ENCODE measurements around the gene CMTM2. TPM values are rescaled to one million over a fixed set of nuclear protein-coding genes. Genes with fewer than 3 reads are reported as not detected.
A peak's percentile ranks its signal among the peaks of the same experiment; 100 is the strongest.

Gene CMTM2
- total RNA-seq, 2 experiments from 2014 or later, result not detected

GRCh38 chr16:66575060-66575459 lies 4.2 kb upstream of the CMTM2 start:
- H3K27ac Mint-ChIP-seq, result no peak overlapping the region
- H3K27me3 ChIP-seq (ENCODE audit: control insufficient read depth in 1 of 2, insufficient read depth in 2 of 2, low read length in 2 of 2), result peaks cover 17 to 18% of the 10 kb centered on the region in 2 experiments
- H3K4me1 ChIP-seq (ENCODE audit: insufficient read depth, low read length), result peaks cover 15% of the 10 kb centered on the region
- no peak overlapping the region for H3K4me3 ChIP-seq (ENCODE audit: low read length)
- H3K36me3 Mint-ChIP-seq (ENCODE audit: low read depth), result no peaks in the 10 kb centered on the region
- no peaks in the 10 kb centered on the region for H3K9me3 ChIP-seq (ENCODE audit: control insufficient read depth in 1 of 2, insufficient read depth in 1 of 2, low read length in 2 of 2)
- TF ChIP-seq CTCF (IDR thresholded peaks at IDR 0.05), result no peak
- peaks cover 14% of the 10 kb centered on the region for H3K27me3 Mint-ChIP-seq
- H3K9me3 Mint-ChIP-seq, result no peaks in the 10 kb centered on the region
- no peak for ATAC-seq (ENCODE audit: poor library complexity)
- H3K4me1 Mint-ChIP-seq (ENCODE audit: low read depth), result peaks cover 16% of the 10 kb centered on the region
- no peaks in the 10 kb centered on the region for H3K36me3 ChIP-seq (ENCODE audit: insufficient read depth, low read length)
- ChIA-PET POLR2A (interaction anchor here (0.7 kb wide), 1 partner anchor 23 kb away, joined by 3 read pairs; no protein-coding TSS in a partner anchor), CTCF (interaction anchor here (1.4 to 3.0 kb wide), 4 partner anchors 13 to 59 kb away, joined by 3 to 13 read pairs (median 6); no protein-coding TSS in a partner anchor)
- intact Hi-C loops (cut with DNase I, micrococcal nuclease), result no loop called here
- H3K4me3 Mint-ChIP-seq, result no peak overlapping the region
- no peak for DNase-seq
- H3K27ac ChIP-seq (ENCODE audit: low read depth in 1 of 2, low read length in 2 of 2), result no peak overlapping the region

GRCh38 chr16:66576296-66576695 lies 3.0 kb upstream of the CMTM2 start:
- TF ChIP-seq CTCF (IDR thresholded peaks at IDR 0.05), result no peak
- H3K9me3 Mint-ChIP-seq, result no peaks in the 10 kb centered on the region
- H3K4me3 Mint-ChIP-seq, result no peak overlapping the region
- ChIA-PET CTCF (interaction anchor here (1.5 to 3.0 kb wide), 2 partner anchors 14 to 32 kb away, joined by 4 to 8 read pairs; no protein-coding TSS in a partner anchor), POLR2A (no interaction called here)
- H3K4me1 ChIP-seq (ENCODE audit: insufficient read depth, low read length), result peaks cover 15% of the 10 kb centered on the region
- no peak overlapping the region for H3K4me3 ChIP-seq (ENCODE audit: low read length)
- peaks cover 16% of the 10 kb centered on the region for H3K4me1 Mint-ChIP-seq (ENCODE audit: low read depth)
- H3K9me3 ChIP-seq (ENCODE audit: control insufficient read depth in 1 of 2, insufficient read depth in 1 of 2, low read length in 2 of 2), result no peaks in the 10 kb centered on the region
- ATAC-seq (ENCODE audit: poor library complexity), result no peak
- peaks cover 25% of the 10 kb centered on the region for H3K27me3 Mint-ChIP-seq
- no peak overlapping the region for H3K27ac ChIP-seq (ENCODE audit: low read depth in 1 of 2, low read length in 2 of 2)
- no peak for DNase-seq
- peaks cover 20 to 21% of the 10 kb centered on the region in 2 experiments for H3K27me3 ChIP-seq (ENCODE audit: control insufficient read depth in 1 of 2, insufficient read depth in 2 of 2, low read length in 2 of 2)
- H3K36me3 Mint-ChIP-seq (ENCODE audit: low read depth), result no peaks in the 10 kb centered on the region
- H3K36me3 ChIP-seq (ENCODE audit: insufficient read depth, low read length), result no peaks in the 10 kb centered on the region
- intact Hi-C loops (cut with DNase I, micrococcal nuclease), result no loop called here
- no peak overlapping the region for H3K27ac Mint-ChIP-seq

GRCh38 chr16:66580605-66581209 lies 1.4 kb downstream of the CMTM2 start:
- no peak for TF ChIP-seq CTCF (IDR thresholded peaks at IDR 0.05)
- peaks cover 16% of the 10 kb centered on the region for H3K4me1 Mint-ChIP-seq (ENCODE audit: low read depth)
- H3K4me3 Mint-ChIP-seq, result peak overlapping the region; percentile 11
- Histone ChIP-seq H3K27me3 (ENCODE audit: control insufficient read depth in 1 of 2, insufficient read depth in 2 of 2, low read length in 2 of 2) (peaks cover 20 to 21% of the 10 kb centered on the region in 2 experiments), H3K36me3 (ENCODE audit: insufficient read depth, low read length) (no peaks in the 10 kb centered on the region), H3K27ac (ENCODE audit: low read depth in 1 of 2, low read length in 2 of 2) (no peak overlapping the region), H3K9me3 (ENCODE audit: control insufficient read depth in 1 of 2, insufficient read depth in 1 of 2, low read length in 2 of 2) (no peaks in the 10 kb centered on the region), H3K4me3 (ENCODE audit: low read length) (no peak overlapping the region), H3K4me1 (ENCODE audit: insufficient read depth, low read length) (peaks cover 15% of the 10 kb centered on the region)
- ChIA-PET POLR2A (interaction anchor here (2.7 kb wide), 1 partner anchor 9 kb away, joined by 8 read pairs; no protein-coding TSS in a partner anchor), CTCF (interaction anchor here (1.3 to 2.3 kb wide), 3 partner anchors 9 to 28 kb away, joined by 3 to 8 read pairs (median 6); no protein-coding TSS in a partner anchor)
- H3K36me3 Mint-ChIP-seq (ENCODE audit: low read depth), result no peaks in the 10 kb centered on the region
- ATAC-seq (ENCODE audit: poor library complexity) (no peak), DNase-seq (no peak)
- H3K9me3 Mint-ChIP-seq, result no peaks in the 10 kb centered on the region
- H3K27me3 Mint-ChIP-seq, result peaks cover 25% of the 10 kb centered on the region
- intact Hi-C loops (cut with DNase I, micrococcal nuclease), result no loop called here
- no peak overlapping the region for H3K27ac Mint-ChIP-seq

Measured in CD4-positive, alpha-beta T cell (primary cell).